HCT116 (cell line): ENCODE data around the gene ERICH3. TPM values are rescaled to one million over a fixed set of nuclear protein-coding genes. Genes with fewer than 3 reads are reported as not detected.

ENCODE experiments used
- ATAC-seq: fragments of 200-7000 bp; cut with Tn5 transposase; 2 replicates; pipeline ENCODE4 v1.9.1; 2020; ENCODE audit warnings: mild to moderate bottlenecking, moderate library complexity
- BruUV-seq: library from RNA; stranded (reverse); fragments of 400-500 nt; replicated peaks from 2 replicates; lab custom pipeline; 2021; lab: Mats Ljungman, UMichigan
- CTCF ChIA-PET: fragments of 300-600 bp; sonication (Branson Sonifier 250); formaldehyde crosslinking; loops from one replicate; lab custom pipeline; 2021; ENCODE audit warnings: antibody characterized with exemption; lab: Charles Lee
- POLR2A ChIA-PET: fragments of 300-600, 350-600 bp; sonication (Branson Sonifier 250); formaldehyde crosslinking; loops from one replicate; lab custom pipeline; 2021; ENCODE audit warnings: antibody characterized with exemption; lab: Charles Lee
- RAD21 ChIA-PET, 2 experiments: fragments of 300-600 bp; sonication (Branson Sonifier 250); formaldehyde crosslinking; loops; one replicate each; lab custom pipeline; 2023; ENCODE audit warnings: low total read pairs in 2 of 2; ENCODE audit not compliant: uncharacterized antibody in 2 of 2, unreplicated experiment in 2 of 2, low non-redundant PET in 1 of 2; lab: Charles Lee
- DNase-seq: peaks from one replicate; pipeline ENCODE4 v3.0.0-alpha.2; 2010; ENCODE audit warnings: low read depth, low spot score
- H2AFZ ChIP-seq: fragments of 200-600 bp; shearing (Covaris generic), sonication (generic); 2 replicates; pipeline ENCODE4 v1.6.1; 2017; ENCODE audit warnings: low read depth, mixed run types, mixed read lengths, antibody characterized with exemption, low read length; ENCODE audit not compliant: poor library complexity, severe bottlenecking
- H3K27ac ChIP-seq: 2 replicates; pipeline ENCODE4 v1.5.1; 2012; ENCODE audit warnings: low read depth, low read length
- H3K27me3 ChIP-seq: fragments of 200-600 bp; sonication (generic); 2 replicates; pipeline ENCODE4 v1.6.1; 2016; ENCODE audit warnings: mixed run types, low read length, mixed read lengths; ENCODE audit not compliant: insufficient read depth
- H3K36me3 ChIP-seq, 2 experiments: fragments of 200-500 bp in 1 of 2; fragments of 200-600 bp in 1 of 2; sonication (Bioruptor generic) in 1 of 2; sonication (generic) in 1 of 2; 2 replicates each; pipeline versions ENCODE4 v1.5.1 to v1.6.1; 2014 to 2016; ENCODE audit warnings: low read length in 2 of 2, inconsistent platforms in 1 of 2, mixed read lengths in 1 of 2, mixed run types in 1 of 2; ENCODE audit not compliant: insufficient read depth in 2 of 2, control insufficient read depth in 1 of 2
- H3K4me1 ChIP-seq, 2 experiments: fragments of 200-600 bp in 1 of 2; sonication (generic) in 1 of 2; 2 replicates each; pipeline versions ENCODE4 v1.5.1 to v1.6.1; 2012 to 2017; ENCODE audit warnings: low read length in 2 of 2, inconsistent platforms in 1 of 2, mild to moderate bottlenecking in 1 of 2, mixed read lengths in 1 of 2, mixed run types in 1 of 2, moderate library complexity in 1 of 2; ENCODE audit not compliant: insufficient read depth in 2 of 2, control insufficient read depth in 1 of 2
- H3K4me2 ChIP-seq: fragments of 200-600 bp; sonication (generic); 2 replicates; pipeline ENCODE4 v1.6.1; 2017; ENCODE audit warnings: mixed run types, low read length, mixed read lengths
- H3K4me3 ChIP-seq, 2 experiments: fragments of 200-600 bp in 1 of 2; sonication (generic) in 1 of 2; replicated peaks in 1 of 2; 2 replicates each; pipeline ENCODE4 v1.5.1; 2011 to 2016; ENCODE audit warnings: low read length in 2 of 2, control low read depth in 1 of 2, low read depth in 1 of 2, mild to moderate bottlenecking in 1 of 2, mixed read lengths in 1 of 2, mixed run types in 1 of 2
- H3K79me2 ChIP-seq: fragments of 200-600 bp; sonication (generic); 2 replicates; pipeline ENCODE4 v1.6.1; 2017; ENCODE audit warnings: mild to moderate bottlenecking, mixed run types, low read length, moderate library complexity, mixed read lengths; ENCODE audit not compliant: insufficient read depth
- H3K9ac ChIP-seq: fragments of 200-600 bp; sonication (generic); 2 replicates; pipeline ENCODE4 v1.6.1; 2016; ENCODE audit warnings: low read length, mixed read lengths
- H3K9me2 ChIP-seq: fragments of 200-600 bp; sonication (generic), shearing (Covaris generic); 2 replicates; pipeline ENCODE4 v1.6.1; 2017; ENCODE audit warnings: mixed run types, mild to moderate bottlenecking, moderate library complexity; ENCODE audit not compliant: insufficient read depth
- H3K9me3 ChIP-seq, 2 experiments: fragments of 200-500 bp in 1 of 2; fragments of 200-600 bp in 1 of 2; sonication (Bioruptor generic) in 1 of 2; sonication (generic) in 1 of 2; 2 replicates each; pipeline ENCODE4 v1.6.1; 2014 to 2017; ENCODE audit warnings: low read length in 2 of 2, mixed read lengths in 2 of 2, inconsistent platforms in 1 of 2, low read depth in 1 of 2, mild to moderate bottlenecking in 1 of 2, mixed run types in 1 of 2, moderate library complexity in 1 of 2; ENCODE audit not compliant: control insufficient read depth in 1 of 2, insufficient read depth in 1 of 2
- H4K20me1 ChIP-seq: fragments of 200-600 bp; sonication (generic), shearing (Covaris generic); 2 replicates; pipeline ENCODE4 v1.6.1; 2017; ENCODE audit warnings: mixed run types, mild to moderate bottlenecking, moderate library complexity; ENCODE audit not compliant: insufficient read depth
- CEBPB ChIP-seq: IDR thresholded peaks from 2 replicates; pipeline ENCODE4 v1.6.1; 2012; ENCODE audit warnings: low read depth
- CTCF ChIP-seq, 3 experiments: fragments of 200-600 bp in 1 of 3; sonication (generic) in 1 of 3; IDR thresholded peaks in 2 of 3; conservative IDR thresholded peaks in 1 of 3; 2 replicates each; pipeline ENCODE4 v1.5.1; 2012 to 2017; ENCODE audit warnings: low read depth in 2 of 3, low read length in 2 of 3, antibody characterized with exemption in 1 of 3, borderline replicate concordance in 1 of 3, control low read depth in 1 of 3, mild to moderate bottlenecking in 1 of 3, mixed read lengths in 1 of 3, mixed run types in 1 of 3, moderate library complexity in 1 of 3; ENCODE audit not compliant: insufficient read depth in 1 of 3
- ELF1 ChIP-seq: IDR thresholded peaks from 2 replicates; pipeline ENCODE4 v1.6.1; 2012; ENCODE audit warnings: low read depth, borderline replicate concordance
- EZH2phosphoT487 ChIP-seq: fragments of 200-600 bp; IDR thresholded peaks from 2 replicates; pipeline ENCODE4 v1.6.1; 2018; ENCODE audit warnings: antibody characterized with exemption, borderline replicate concordance
- FOSL1 ChIP-seq: IDR thresholded peaks from 2 replicates; pipeline ENCODE4 v1.6.1; 2012; ENCODE audit warnings: low read depth
- REST ChIP-seq: IDR thresholded peaks from 2 replicates; pipeline ENCODE4 v1.6.1; 2012; ENCODE audit warnings: low read depth
- SIN3A ChIP-seq: IDR thresholded peaks from 2 replicates; pipeline ENCODE4 v1.6.1; 2012; ENCODE audit warnings: low read depth
- SP1 ChIP-seq: IDR thresholded peaks from 2 replicates; pipeline ENCODE4 v1.6.1; 2012; ENCODE audit warnings: low read depth
- YY1 ChIP-seq: IDR thresholded peaks from 2 replicates; pipeline ENCODE4 v1.6.1; 2011; ENCODE audit warnings: low read length, low read depth, moderate library complexity, mild to moderate bottlenecking; ENCODE audit not compliant: insufficient replicate concordance; ENCODE audit errors: extremely low read depth
- ZFX ChIP-seq: fragments of 450-650 bp; IDR thresholded peaks from 2 replicates; pipeline ENCODE4 v1.6.1; 2017
- ZNF274 ChIP-seq: fragments of 200-500 bp; sonication (Bioruptor generic); IDR thresholded peaks from 2 replicates; pipeline ENCODE4 v1.6.1; 2014; ENCODE audit warnings: mild to moderate bottlenecking, low read depth, low read length, inconsistent platforms
- intact Hi-C: fragments of 100-400 bp; cut with micrococcal nuclease; formaldehyde crosslinking; loops from 2 replicates; pipeline ENCODE4 v1.10.0; 2022
- total RNA-seq: library from RNA; stranded (reverse); gene quantifications from one replicate; pipeline ENCODE4 v1.2.1, GENCODE V29; 2021; ENCODE audit not compliant: unreplicated experiment

Gene ERICH3
- total RNA-seq, 1 experiment from 2014 or later: not detected

- H3K27me3 ChIP-seq: peaks cover 11% of the 10 kb centered on the region; the same call in 1 of the 2 replicates
- no peaks in the 10 kb centered on the region for H3K9me2 ChIP-seq
- H3K79me2 ChIP-seq: no peaks in the 10 kb centered on the region
- no peak overlapping the region for H3K27ac ChIP-seq
- ChIA-PET CTCF (no interaction called here), POLR2A (no interaction called here), RAD21 (no interaction called here)
- H3K4me3 ChIP-seq: no peak overlapping the region
- TF ChIP-seq REST (no peak), SIN3A (no peak)
- no peaks in the 10 kb centered on the region for H3K36me3 ChIP-seq
- no peaks in the 10 kb centered on the region for H4K20me1 ChIP-seq
- no peak overlapping the region for H2AFZ ChIP-seq
- no peaks in the 10 kb centered on the region for H3K9me3 ChIP-seq
- BruUV-seq: no TSS peak
- no peak for DNase-seq
- no peak overlapping the region for H3K4me2 ChIP-seq
- no peak for ATAC-seq
- no peak overlapping the region for H3K9ac ChIP-seq
- intact Hi-C loops: no loop called here
- H3K4me1 ChIP-seq: no peaks in the 10 kb centered on the region
Observed at GRCh38 chr1:74584185-74584584, 89.4 kb downstream of the ERICH3 start.

DNA sequence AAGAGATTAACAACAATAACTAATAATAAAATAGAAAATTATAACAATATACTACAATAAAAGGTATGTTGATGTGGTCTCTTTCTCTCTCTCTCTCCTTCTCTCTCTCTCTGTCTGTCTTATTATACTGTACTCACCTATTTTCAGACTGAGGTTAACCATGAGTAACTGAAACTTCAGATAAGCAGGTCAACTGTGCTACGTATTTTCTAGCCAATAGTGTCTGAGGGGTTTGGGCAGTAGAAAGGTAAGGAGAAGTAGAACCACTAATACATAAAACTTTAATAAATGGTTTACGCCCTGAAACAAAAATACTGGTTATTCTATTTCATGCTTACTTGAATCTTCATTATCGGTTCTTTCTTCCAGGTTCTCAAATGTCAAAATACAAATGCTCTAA, 90.2 kb downstream of the ERICH3 start:
- Histone ChIP-seq H3K27me3 (0 out of 2 replicates have a peak, but pooled peaks cover 5% of the 10 kb centered on the region), H3K9me2 (no peaks in the 10 kb centered on the region), H3K9ac (no peak overlapping the region), H3K4me1 (no peaks in the 10 kb centered on the region), H4K20me1 (no peaks in the 10 kb centered on the region), H3K9me3 (no peaks in the 10 kb centered on the region), H3K4me2 (no peak overlapping the region), H2AFZ (no peak overlapping the region), H3K79me2 (no peaks in the 10 kb centered on the region), H3K36me3 (no peaks in the 10 kb centered on the region), H3K4me3 (no peak overlapping the region), H3K27ac (no peak overlapping the region)
- ChIA-PET CTCF (no interaction called here), POLR2A (no interaction called here), RAD21 (no interaction called here)
- ATAC-seq: no peak
- BruUV-seq: no TSS peak
- intact Hi-C loops: no loop called here
- DNase-seq: no peak
- TF ChIP-seq CTCF (IDR thresholded peaks at IDR 0.05 in 2 of 3, conservative IDR thresholded peaks at IDR 0.05 in 1 of 3; ENCODE audit: borderline replicate concordance in 1 of 3, insufficient read depth in 1 of 3, low read depth in 2 of 3, low read length in 2 of 3) (no peak), FOSL1 (no peak), ELF1 (no peak), YY1 (no peak), CEBPB (no peak), ZNF274 (no peak), ZFX (no peak), EZH2phosphoT487 (no peak), SP1 (no peak)
